Sigmoid colon (tissue), 7 donors: Measurements from ENCODE around the gene TSPEAR. TPM values are rescaled to one million over a fixed set of nuclear protein-coding genes. Genes with fewer than 3 reads are reported as not detected.
"Not testable (repeated sequence)": the region's sequence is repeated elsewhere in the genome, so short reads cannot be mapped to it uniquely, and the experiment has no call there.

Experiments
- DNase-seq: peaks from one replicate; pipeline ENCODE4 v3.0.0-alpha.2; 2019
- H3K27ac ChIP-seq, 4 donors: fragments of 200-600 bp; sonication (generic); one replicate each; pipeline ENCODE4 v1.5.1; 2016 to 2019; ENCODE audit warnings: mild to moderate bottlenecking in 1 of 4
- H3K27me3 ChIP-seq, 3 donors: fragments of 200-600 bp; sonication (generic); one replicate each; pipeline ENCODE4 v1.5.1; 2019; ENCODE audit warnings: mild to moderate bottlenecking in 1 of 3
- H3K36me3 ChIP-seq, 4 donors: fragments of 200-600 bp; sonication (generic); one replicate each; pipeline ENCODE4 v1.5.1; 2016 to 2019
- H3K4me1 ChIP-seq, 4 donors: fragments of 200-600 bp; sonication (generic); one replicate each; pipeline ENCODE4 v1.5.1; 2017 to 2019
- H3K4me3 ChIP-seq, 4 donors: fragments of 200-600 bp; sonication (generic); one replicate each; pipeline ENCODE4 v1.5.1; 2017 to 2019; ENCODE audit warnings: mild to moderate bottlenecking in 2 of 4, moderate library complexity in 1 of 4
- H3K9me3 ChIP-seq, 4 donors: fragments of 200-600 bp in 3 of 4; sonication (generic) in 3 of 4; one replicate each; pipeline versions ENCODE4 v1.5.1 to v1.6.1; 2013 to 2019
- CTCF ChIP-seq, 4 experiments: fragments of 450-650 bp in 3 of 4; fragments of 200-600 bp in 1 of 4; IDR thresholded peaks; one replicate each; pipeline ENCODE4 v1.5.1; 2016 to 2019; ENCODE audit warnings: antibody characterized with exemption in 4 of 4, mild to moderate bottlenecking in 3 of 4, moderate library complexity in 2 of 4
- EP300 ChIP-seq, 4 donors: sonication (generic); formaldehyde crosslinking; IDR thresholded peaks; one replicate each; pipeline ENCODE4 v1.6.1; 2017; ENCODE audit warnings: antibody characterized with exemption in 4 of 4
- POLR2A ChIP-seq, 2 donors: fragments of 450-650 bp; IDR thresholded peaks; one replicate each; pipeline ENCODE4 v1.6.1; 2016; ENCODE audit warnings: antibody characterized with exemption in 2 of 2, mild to moderate bottlenecking in 2 of 2, moderate library complexity in 2 of 2
- POLR2AphosphoS5 ChIP-seq, 4 donors: sonication (generic); formaldehyde crosslinking; IDR thresholded peaks; one replicate each; pipeline ENCODE4 v1.6.1; 2017; ENCODE audit warnings: antibody characterized with exemption in 4 of 4
- WGBS, 2 donors: extraction: QIAGEN DNeasy Blood & Tissue Kit; methylation state at CpG; one replicate each; pipeline ENCODE4 v1.1.7; 2013; 5-methylcytosine and 5-hydroxymethylcytosine counted together
- intact Hi-C: fragments of 100-400 bp; cut with DNase I; formaldehyde crosslinking; loops from one replicate; pipeline ENCODE4 v1.15.1; 2023
- polyA plus RNA-seq, 3 donors: library from polyadenylated mRNA; stranded (reverse); fragments of 200-250 nt; gene quantifications; one replicate each; pipeline ENCODE4 v1.2.3, GENCODE V29; 2013
- total RNA-seq, 4 donors: library from RNA; depleted of rRNA; stranded (reverse); fragments of >200 nt; gene quantifications; one replicate each; pipeline ENCODE4 v1.1.0, GENCODE V29; 2016
- donor health status: healthy with polysubstance abuse.
- donor health status: Bipolar disorder and iron deficiency.
- donor health status: healthy.

Gene TSPEAR
- total and polyA plus RNA-seq, 7 donors, result under 0.01 to 0.20 TPM; not detected in 5

GRCh38 chr21:44506279-44507255 is 204.8 kb downstream of the TSPEAR start:
- H3K27ac ChIP-seq, result no peak overlapping the region
- H3K9me3 ChIP-seq, result no peaks in the 10 kb centered on the region
- no peaks in the 10 kb centered on the region for H3K36me3 ChIP-seq
- intact Hi-C loops, result no loop called here
- WGBS, 2 donors, result 85 to 88% methylated on average over 44 of the region's 44 CpGs
- H3K27me3 ChIP-seq, result peaks cover 3 to 52% (median 15%) of the 10 kb centered on the region in 3 donors
- no peak for DNase-seq
- peaks cover 0 to 9% (median 3%) of the 10 kb centered on the region in 4 donors for H3K4me1 ChIP-seq
- H3K4me3 ChIP-seq, result no peak overlapping the region
- TF ChIP-seq CTCF (IDR thresholded peaks at IDR 0.05) (no peak), POLR2AphosphoS5 (IDR thresholded peaks at IDR 0.05) (no peak), EP300 (IDR thresholded peaks at IDR 0.05) (no peak), POLR2A (IDR thresholded peaks at IDR 0.05) (no peak)

DNA sequence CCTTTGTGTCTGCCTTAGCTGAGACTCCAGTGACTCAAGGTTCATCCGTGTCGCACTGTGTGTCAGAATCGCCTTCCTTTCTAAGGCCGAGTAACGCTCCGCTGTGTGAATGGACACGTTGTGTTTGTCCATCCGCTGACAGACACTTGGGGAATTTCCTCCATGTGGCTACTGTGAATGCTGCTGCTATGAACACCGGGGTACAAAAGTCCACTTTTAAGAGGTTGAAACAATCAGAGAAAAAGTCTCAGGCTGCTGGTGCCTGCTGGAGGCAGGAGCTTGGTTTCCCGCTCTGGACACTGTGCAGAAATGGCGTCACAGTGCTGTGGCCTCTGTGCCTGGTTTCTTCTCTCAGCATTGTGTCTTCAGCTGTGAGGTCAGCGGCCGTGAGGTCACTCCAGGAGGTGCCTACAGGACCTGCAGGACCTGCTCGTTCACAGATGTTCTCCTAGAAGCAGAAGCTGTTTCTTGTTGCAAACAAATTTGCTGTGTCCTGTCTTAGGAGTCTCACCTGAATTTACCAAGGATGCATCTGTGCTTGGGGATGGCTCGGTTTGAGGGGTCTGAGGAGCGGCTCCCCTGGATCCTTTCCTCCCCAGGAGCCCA is 205.6 kb downstream of the TSPEAR start:
- Histone ChIP-seq H3K4me3 (no peak overlapping the region), H3K27ac (no peak overlapping the region), H3K36me3 (no peaks in the 10 kb centered on the region), H3K27me3 (peaks cover 3 to 59% (median 14%) of the 10 kb centered on the region in 3 donors), H3K4me1 (peaks cover 0 to 9% (median 3%) of the 10 kb centered on the region in 4 donors), H3K9me3 (no peaks in the 10 kb centered on the region)
- intact Hi-C loops, result no loop called here
- WGBS, 2 donors, result 27 to 75% methylated on average over 16 of the region's 16 CpGs
- TF ChIP-seq CTCF (IDR thresholded peaks at IDR 0.05), result no peak
- TF ChIP-seq EP300 (IDR thresholded peaks at IDR 0.05), result no peak
- TF ChIP-seq POLR2A (IDR thresholded peaks at IDR 0.05), result no peak
- no peak for TF ChIP-seq POLR2AphosphoS5 (IDR thresholded peaks at IDR 0.05)
- no peak for DNase-seq

DNA sequence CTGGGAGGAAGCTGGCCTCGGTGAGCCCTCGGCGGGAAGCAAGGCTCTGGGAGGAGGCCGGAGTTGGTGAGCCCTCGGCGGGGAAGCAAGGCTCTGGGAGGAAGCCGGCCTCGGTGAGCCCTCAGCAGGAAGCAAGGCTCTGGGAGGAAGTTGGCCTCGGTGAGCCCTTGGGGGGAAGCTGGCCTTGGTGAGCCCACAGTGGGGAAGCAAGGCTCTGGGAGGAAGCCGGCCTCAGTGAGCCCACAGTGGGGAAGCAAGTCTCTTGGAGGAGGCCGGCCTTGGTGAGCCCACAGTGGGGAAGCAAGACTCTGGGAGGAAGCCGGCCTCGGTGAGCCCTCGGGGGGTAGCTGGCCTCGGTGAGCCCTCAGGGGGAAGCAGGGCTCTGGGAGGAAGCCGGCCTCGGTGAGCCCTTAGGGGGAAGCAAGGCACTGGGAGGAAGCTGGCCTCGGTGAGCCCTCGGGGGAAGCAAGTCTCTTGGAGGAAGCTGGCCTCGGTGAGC is 207.4 kb downstream of the TSPEAR start:
- Histone ChIP-seq H3K27ac (no peak overlapping the region), H3K27me3 (peaks cover 4 to 51% (median 9%) of the 10 kb centered on the region in 3 donors), H3K4me1 (no peaks in the 10 kb centered on the region), H3K4me3 (no peak overlapping the region), H3K9me3 (no peaks in the 10 kb centered on the region), H3K36me3 (no peaks in the 10 kb centered on the region)
- DNase-seq, result no peak
- intact Hi-C loops, result no loop called here
- TF ChIP-seq EP300 (IDR thresholded peaks at IDR 0.05), result no peak
- no peak for TF ChIP-seq CTCF (IDR thresholded peaks at IDR 0.05)
- TF ChIP-seq POLR2AphosphoS5 (IDR thresholded peaks at IDR 0.05), result no peak
- no peak for TF ChIP-seq POLR2A (IDR thresholded peaks at IDR 0.05)
- WGBS, 2 donors, result 47 to 87% methylated on average over 20 of the region's 20 CpGs

GRCh38 chr21:44503006-44503889 is 208.1 kb downstream of the TSPEAR start:
- H3K27ac ChIP-seq, H3K4me1 ChIP-seq, H3K4me3 ChIP-seq, H3K9me3 ChIP-seq, intact Hi-C loops, H3K36me3 ChIP-seq, DNase-seq: not testable (repeated sequence)
- H3K27me3 ChIP-seq, result peaks cover 2 to 45% (median 12%) of the 10 kb centered on the region in 3 donors
- 77 to 91% methylated on average over 44 of the region's 44 CpGs for WGBS, 2 donors
